Hematopoietic multipotent progenitor cell treated with erythropoietin and hydrocortisone succinate and interleukin-3 and kit ligand, for 8 days (in vitro differentiated cells): ENCODE results near the gene FAM3A.

Experiments used
- DNase-seq: peaks from one replicate; pipeline ENCODE4 v3.0.0-alpha.2; 2015

The FAM3A gene

GRCh38 chrX:154534526-154535322, 18.7 kb upstream of the FAM3A start:
- peak; percentile 80 for DNase-seq

GRCh38 chrX:154532690-154533089, 16.7 kb upstream of the FAM3A start:
- DNase-seq = no peak

GRCh38 chrX:154531626-154532025, 15.6 kb upstream of the FAM3A start:
- no peak for DNase-seq

DNA sequence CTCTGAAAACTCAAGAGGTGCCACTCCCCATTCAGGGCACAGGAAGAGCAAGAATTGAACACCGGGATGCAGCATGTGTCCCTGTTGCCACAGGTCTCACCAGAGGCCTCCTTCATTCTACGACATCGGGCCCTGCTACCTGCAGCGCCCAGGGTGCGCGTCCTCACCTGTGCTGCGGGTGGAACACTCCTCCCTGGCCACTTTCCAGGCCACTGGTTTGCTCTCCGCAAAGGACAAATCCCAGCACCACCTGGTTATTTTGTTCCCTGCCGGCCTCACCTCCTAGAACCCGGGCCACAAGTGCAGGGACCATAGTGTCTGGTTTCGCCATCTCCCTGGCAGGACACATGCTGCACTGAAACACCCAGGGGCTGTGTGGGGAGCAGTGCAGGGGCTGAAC, 14.3 kb upstream of the FAM3A start:
- no peak for DNase-seq

- no peak for DNase-seq
Observed at GRCh38 chrX:154529206-154529612, 13.2 kb upstream of the FAM3A start.

DNA sequence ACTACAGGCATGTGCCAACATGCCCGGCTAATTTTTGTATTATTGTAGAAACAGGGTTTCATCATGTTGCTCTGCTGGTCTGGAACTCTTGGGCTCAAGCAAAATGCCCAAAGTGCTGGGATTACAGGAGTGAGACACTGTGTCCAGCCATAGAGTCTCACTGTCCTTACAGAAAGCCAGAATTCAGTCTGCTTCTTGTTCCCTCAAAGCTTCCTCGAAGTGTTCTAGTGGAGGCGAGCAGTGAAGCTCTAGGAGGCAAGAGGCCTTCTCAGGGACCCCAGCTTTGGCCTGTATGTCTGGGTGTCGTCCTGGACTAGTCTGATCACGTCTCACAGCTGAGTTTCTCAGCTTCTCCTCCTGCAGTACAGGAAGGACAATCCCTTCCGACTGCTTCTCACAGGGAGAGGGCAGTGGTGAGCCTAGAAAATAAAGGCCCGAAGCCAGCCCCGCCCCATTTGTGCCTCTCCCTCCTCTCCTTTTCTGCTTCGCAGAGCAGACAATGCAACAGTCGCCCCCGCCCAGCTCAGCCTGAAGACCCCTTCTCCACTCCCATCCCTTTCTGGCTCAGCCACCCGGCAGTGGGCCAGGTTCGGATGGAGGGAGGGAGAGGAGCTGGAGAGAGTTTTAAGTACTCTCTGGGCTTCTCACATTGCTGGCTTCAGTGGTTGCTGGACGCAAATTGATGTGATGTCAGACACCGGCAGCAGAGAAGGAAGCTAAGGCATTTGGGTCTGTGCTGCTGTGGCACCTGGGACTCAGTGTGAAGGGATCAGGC, 11.1 kb upstream of the FAM3A start:
- DNase-seq = peak; percentile 87

- DNase-seq = no peak
Observed at GRCh38 chrX:154525606-154526490, 9.8 kb upstream of the FAM3A start.

GRCh38 chrX:154519389-154519788, 3.4 kb upstream of the FAM3A start:
- peak; percentile 75 for DNase-seq

- DNase-seq = no peak
Observed at GRCh38 chrX:154517101-154517781, 1.2 kb upstream of the FAM3A start.

- DNase-seq = no peak
Observed at GRCh38 chrX:154516656-154517100, 646 bp upstream of the FAM3A start.

DNA sequence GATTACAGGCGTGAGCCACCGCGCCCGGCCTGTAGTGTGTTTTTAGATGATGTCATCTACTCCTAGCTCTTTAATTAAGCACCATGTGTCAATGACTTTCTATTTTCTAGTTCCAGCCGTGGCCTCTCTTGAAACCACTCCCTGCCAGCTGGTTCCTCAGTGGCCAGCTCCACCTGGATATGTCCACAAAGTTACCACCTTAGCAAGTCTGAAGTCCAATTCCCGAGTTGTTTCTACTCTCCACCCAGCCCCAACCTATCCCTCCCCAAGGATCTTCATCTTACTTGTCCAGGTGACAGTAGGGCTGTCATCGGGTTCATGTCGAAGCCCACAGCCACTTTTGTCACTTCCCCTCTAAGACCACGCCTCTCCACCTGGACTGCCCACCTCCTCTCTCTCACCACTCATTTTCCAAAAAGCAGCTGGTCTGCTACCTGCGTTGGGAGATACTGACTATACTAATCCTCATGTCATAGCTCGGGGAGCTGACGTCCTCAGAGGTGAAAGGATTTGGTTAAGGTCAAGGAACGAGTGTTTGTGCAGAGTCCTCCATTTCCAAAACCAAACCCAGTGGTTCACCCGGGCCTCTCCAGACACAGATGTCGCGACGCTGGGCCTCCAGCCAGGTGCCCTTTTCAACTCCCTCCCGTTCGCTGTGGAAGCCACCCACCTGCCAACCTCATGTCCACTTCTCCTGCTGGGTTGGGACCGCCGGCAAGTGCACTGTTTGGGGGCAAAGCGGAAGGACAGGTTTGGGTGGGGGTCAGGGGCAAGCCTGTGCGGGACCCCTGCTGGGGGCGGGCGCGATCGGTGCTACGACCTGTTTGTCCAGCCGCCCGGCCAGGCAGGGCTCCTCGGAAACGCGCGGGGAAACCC, 704 bp downstream of the FAM3A start:
- DNase-seq = no peak

- no peak for DNase-seq
Observed at GRCh38 chrX:154513716-154514115, 2.3 kb downstream of the FAM3A start.

DNA sequence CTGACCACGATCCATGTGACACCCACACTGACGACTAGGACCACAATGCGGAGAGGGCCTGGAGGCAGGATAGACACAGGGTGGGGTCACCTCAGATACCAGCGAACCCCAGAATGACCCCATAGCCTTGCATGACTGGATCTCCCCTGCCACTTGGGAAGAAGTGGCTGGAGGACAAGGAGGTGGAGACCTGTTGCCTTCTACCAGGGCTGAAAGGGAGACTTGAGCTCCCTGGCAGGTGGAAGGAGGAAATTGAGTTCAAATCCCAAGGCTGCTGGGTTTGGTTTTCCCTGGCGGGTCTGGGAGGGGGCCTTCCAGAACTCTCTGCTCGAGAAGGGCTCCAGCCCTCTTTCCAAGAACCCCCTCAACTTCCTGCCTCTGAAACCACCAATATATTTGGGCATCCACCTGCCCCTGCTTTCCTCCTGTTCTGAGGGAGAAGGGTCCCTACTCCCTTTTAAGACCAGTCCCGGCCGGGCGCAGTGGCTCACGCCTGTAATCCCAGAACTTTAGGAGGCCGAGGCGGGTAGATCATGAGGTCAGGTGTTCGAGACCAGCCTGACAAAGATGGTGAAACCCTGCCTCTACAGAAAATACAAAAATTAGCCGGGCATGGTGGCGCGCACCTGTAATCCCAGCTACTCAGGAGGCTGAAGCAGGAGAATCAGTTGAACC, 3.0 kb downstream of the FAM3A start:
- DNase-seq = no peak

DNA sequence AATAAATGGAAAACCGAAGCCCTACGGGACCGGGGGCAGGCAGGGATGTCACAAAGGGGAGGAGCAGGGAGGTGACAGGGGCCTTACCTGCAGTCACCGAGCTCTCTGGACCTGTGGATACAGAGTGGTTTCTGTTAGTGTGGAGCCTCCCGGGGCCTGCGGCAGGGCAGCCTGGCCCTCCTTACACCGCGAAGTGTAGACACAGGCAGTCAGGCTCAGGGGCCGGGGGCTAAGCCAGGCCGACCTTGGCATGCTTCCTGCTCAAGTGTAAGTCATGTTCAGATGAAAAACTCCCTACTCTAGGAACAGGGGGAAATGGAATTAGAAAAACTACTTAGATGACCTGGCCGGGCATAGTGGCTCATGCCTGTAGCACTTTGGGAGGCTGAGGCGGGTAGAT, 4.3 kb downstream of the FAM3A start:
- no peak for DNase-seq

DNA sequence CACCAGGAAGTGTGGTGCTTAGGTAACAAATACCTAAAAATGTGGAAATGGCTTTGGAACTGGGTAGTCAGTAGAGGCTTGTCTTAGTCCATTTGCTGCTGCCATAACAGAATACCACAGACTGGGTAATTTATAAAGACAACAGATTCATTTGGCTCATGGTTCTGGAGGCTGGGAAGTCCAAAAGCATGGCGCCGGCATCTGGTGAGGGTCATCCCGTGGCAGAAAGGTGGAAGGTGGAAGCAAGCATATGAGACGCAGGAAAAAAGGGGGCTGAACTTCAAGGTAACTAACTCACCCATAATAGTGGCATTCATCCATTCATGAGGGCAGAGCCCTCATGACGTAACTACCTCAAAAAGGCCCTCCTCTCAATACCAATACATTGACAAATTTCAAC, 6.6 kb downstream of the FAM3A start:
- no peak for DNase-seq

- no peak for DNase-seq
Observed at GRCh38 chrX:154508384-154508745, 7.7 kb downstream of the FAM3A start.

DNA sequence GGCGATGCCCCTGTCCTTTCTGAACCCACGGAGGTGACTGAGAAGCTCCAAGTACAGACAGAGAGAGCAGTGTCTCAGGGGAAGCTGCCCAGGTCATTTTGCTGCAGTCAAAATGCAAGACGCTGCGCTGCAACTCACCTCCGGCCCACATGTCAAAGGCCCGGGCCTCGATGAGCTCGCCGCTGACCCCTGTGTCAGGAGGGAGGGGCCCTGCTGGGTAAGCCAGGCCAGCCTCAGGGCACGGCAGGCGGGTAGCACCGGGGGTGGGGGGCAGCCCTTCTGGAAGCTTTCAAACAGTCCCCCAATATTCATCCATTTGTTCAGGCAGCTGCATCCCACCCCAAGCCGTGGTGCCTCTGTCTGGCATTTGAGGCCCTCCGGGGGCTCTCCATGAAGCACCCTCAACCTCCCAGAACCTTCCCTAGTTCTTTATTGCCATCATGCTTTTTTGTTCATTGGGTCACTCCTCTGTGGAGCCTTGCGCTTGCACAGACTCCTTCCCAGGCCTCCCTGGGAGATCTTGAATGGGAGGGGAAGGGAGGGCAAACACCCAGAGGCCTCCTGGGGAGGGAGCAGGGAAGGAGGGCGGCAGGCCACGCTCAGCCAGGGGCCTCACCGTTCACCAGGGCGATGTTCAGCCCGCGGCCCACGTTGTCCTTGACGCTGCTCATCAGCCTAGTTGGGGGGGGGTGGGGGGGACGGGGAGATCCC, 8.2 kb downstream of the FAM3A start:
- no peak for DNase-seq

DNA sequence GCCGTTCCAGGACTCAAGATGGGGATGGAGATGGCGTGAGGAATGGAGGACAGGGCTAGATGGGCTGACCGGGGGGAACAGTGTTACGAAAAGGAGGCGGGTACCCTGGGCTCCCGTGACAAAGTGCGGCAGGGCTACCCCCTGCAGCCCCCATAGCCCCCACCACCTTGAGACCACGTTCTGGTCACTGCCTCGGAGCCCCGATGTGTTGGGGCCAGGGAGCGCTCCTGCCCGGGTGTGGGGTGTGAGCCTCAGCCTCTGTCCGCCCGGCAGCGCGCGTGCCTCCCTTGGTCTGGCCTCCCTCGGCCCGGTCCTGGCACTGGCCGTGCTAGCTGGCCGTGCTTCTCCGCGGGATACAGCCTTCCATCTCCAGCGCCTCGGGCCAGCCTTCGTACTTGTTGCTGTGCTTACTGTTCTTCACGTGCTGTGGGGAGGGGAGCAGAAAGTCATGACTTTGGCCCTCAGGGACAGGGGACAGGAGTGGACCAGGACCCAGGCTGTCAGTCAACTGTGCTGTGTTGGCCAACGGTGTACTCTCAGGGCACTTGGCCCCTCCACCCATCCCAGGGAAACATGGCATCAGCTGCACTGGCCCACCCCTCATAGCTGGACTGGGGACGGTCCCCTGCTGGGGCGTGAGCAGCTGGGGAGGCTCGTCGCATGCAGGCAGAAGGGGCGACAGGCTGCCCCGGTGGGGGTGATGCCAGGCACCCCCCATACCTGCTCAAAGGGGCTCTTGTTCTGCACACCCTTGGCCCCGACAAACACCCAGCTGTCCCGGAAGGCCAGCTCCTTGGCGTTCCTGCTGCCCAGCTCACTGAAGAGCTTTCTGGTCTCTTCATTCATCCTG, 9.3 kb downstream of the FAM3A start:
- no peak for DNase-seq

DNA sequence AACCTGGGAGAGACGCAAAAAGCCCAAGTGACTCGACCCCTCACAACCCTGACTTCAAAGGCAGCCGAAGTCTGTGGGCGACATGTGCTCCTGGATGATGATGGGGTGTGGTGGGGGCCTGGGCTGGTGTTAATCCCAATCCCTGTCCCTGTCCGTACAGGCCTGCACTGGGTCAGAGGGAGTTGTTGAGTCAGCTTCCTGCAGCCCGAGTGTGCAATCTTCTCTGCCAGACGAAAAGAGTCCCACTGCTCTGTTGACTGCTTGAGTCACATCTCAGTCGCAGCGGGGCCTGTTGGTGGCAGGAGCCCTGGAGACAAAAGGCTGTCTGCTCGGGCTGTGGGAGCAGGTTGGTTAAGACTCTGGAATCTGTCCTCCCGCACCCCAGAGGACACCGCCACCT, 10.3 kb downstream of the FAM3A start:
- no peak for DNase-seq
